ENCODE results near the gene FOXJ1.

DNA sequence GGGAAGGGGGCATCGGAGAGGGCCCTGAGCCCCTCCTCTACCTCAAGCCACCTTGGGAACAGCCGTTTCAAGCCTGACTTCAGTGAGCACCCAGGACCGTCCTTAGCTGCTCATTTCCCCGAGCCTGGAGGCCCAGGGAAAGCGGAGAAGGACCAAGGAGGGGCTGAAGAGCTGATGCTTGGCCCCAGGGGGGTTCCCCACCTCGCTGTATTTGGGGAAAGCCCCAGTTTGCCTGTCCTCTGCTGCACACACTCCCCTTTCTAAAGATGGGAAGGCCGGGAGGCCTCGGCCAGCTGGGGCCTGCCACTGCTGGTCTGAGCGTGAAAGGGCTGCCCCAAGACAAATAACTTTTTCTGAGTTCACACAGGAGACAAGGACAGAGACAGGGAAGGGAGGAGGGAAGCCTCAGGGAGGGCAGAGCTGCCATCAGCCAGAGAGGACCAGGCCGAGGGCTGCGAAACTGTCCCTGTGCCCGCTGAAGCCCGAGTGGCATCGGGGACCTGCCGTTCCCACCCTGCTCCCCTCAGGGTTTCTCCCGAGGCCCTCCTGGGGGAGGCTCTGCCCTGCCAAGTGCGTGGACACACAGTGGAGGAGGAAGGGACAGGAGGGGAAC is 50.4 kb downstream of the FOXJ1 start:
- no peak for TF ChIP-seq CEBPB (IDR thresholded peaks at IDR 0.05; ENCODE audit: low read depth, low read length)
- TF ChIP-seq CTCF (IDR thresholded peaks at IDR 0.05; ENCODE audit: control extremely low read depth in 1 of 3, insufficient read depth in 1 of 3, low read depth in 1 of 3, low read length in 3 of 3): no peak
- TF ChIP-seq ATF2 (IDR thresholded peaks at IDR 0.05; ENCODE audit: low read length): no peak
- TF ChIP-seq POLR2AphosphoS5 (IDR thresholded peaks at IDR 0.05; ENCODE audit: low read depth, low read length): no peak
- no peak for TF ChIP-seq EP300 (IDR thresholded peaks at IDR 0.05; ENCODE audit: borderline replicate concordance in 1 of 2, low read depth in 2 of 2, low read length in 2 of 2)
- no peak for TF ChIP-seq HDAC2 (IDR thresholded peaks at IDR 0.05; ENCODE audit: borderline replicate concordance in 1 of 2, low read depth in 2 of 2, low read length in 2 of 2)
- no peak for TF ChIP-seq BRCA1 (IDR thresholded peaks at IDR 0.05; ENCODE audit: low read depth, low read length)
- TF ChIP-seq POLR2A (IDR thresholded peaks at IDR 0.05; ENCODE audit: control extremely low read depth in 1 of 2, low read depth in 2 of 2, low read length in 2 of 2): no peak
- no peak for TF ChIP-seq NRF1 (IDR thresholded peaks at IDR 0.05; ENCODE audit: low read depth, low read length)

All from H1 (cell line).